SK-N-DZ (cell line): ENCODE data around the gene STK16. TPM values are rescaled to one million over a fixed set of nuclear protein-coding genes. Genes with fewer than 3 reads are reported as not detected.
"Not testable (repeated sequence)": the region's sequence is repeated elsewhere in the genome, so short reads cannot be mapped to it uniquely, and the experiment has no call there.

Source experiments
- DNase-seq: peaks from one replicate; pipeline ENCODE4 v3.0.0-alpha.2; 2015; ENCODE audit warnings: low spot score
- polyA plus RNA-seq, 2 experiments: library from polyadenylated mRNA; depleted of rRNA; stranded (reverse); fragments of >200 nt; gene quantifications; 2 replicates each; pipeline ENCODE4 v1.2.3, GENCODE V29; 2014

Gene STK16
- polyA plus RNA-seq (2014; cell fraction: cytosol; rRNA removed) = 33.9 and 39.8 TPM in 2 replicates
- polyA plus RNA-seq (2014; cell fraction: nucleus; rRNA removed) = 29.1 and 45.2 TPM in 2 replicates

GRCh38 chr2:219245148-219245898 is at the start of gene STK16, which contains the start of gene GLB1L:
STK16 (plus strand) TSS chr2:219245479; CDS start chr2:219246000, 521 bp downstream.
GLB1L (minus strand) TSS chr2:219245444; CDS start chr2:219243573, 1,871 bp downstream.
- DNase-seq = peak; percentile 91

DNA sequence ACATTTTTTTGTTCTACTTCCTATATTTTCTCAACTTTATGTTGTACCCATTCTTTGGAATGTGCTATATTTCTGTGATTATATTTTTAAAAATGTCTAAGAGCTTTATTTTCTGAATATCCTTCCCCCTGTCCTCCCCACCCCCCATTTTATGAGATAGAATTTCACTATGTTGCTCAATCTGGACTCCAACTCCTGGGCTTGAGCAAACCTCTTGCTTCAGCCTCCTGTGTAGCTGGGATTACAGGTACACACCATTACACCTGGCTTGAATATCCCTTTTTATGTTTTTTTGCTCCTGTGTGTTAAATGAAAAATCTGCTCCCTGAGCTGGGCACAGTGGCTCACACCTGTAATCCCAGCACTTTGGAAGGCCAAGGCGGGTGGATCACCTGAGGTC is 47.9 kb upstream of the STK16 start:
- DNase-seq = no peak

DNA sequence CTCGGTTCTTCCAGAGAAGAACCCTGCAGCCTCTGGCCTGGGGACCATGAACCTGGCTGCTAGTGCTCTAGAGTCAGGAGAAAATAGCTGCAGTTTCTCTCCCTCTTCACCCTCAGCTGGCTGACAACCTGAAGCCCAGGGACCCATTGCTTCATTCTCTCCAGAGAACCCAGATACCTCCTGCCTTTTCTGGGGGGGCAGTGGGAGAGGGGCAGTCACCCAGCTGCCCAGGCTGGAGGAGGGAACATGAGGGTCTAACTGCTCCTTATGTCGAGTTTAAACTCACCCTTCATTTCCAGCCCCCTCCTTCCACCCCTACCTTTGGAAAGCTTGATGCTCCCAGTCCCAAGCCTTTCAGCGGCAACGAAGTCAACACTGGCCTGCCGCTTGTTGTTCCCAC is 46.3 kb upstream of the STK16 start:
- DNase-seq = no peak

- DNase-seq = no peak
These were observed 45.6 kb upstream of the STK16 start for GRCh38 chr2:219199470-219200211.

GRCh38 chr2:219200502-219201326 is 44.6 kb upstream of the STK16 start:
- DNase-seq = not testable (repeated sequence)

GRCh38 chr2:219201331-219201730 is 43.9 kb upstream of the STK16 start:
- not testable (repeated sequence) for DNase-seq

- DNase-seq = no peak
These were observed 40.7 kb upstream of the STK16 start for GRCh38 chr2:219204425-219205164.

DNA sequence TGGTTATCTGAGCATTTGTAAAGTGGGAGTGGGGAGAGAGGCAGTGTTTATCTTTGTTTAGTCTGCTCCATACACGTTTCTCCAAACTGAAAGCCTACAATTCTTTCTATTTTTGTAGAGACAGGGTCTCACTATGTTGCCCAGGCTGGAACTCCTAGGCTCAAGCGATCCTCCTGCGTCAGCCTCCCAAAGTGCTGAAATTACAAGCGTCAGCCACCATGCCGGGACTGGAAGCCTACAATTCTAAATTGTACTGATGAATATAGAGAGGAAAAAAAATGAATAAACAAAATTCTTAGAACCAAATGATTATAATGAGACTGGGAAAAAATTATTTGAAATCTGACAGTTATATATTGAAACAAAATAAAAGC is 40.1 kb upstream of the STK16 start:
- no peak for DNase-seq

GRCh38 chr2:219205981-219206327 is 39.3 kb upstream of the STK16 start:
- no peak for DNase-seq

- peak; percentile 93 for DNase-seq
These were observed 38.7 kb upstream of the STK16 start, which contains the start of gene ZFAND2B for GRCh38 chr2:219206328-219207133. ZFAND2B (plus strand) TSS chr2:219206782; CDS start chr2:219206988, 206 bp downstream.

DNA sequence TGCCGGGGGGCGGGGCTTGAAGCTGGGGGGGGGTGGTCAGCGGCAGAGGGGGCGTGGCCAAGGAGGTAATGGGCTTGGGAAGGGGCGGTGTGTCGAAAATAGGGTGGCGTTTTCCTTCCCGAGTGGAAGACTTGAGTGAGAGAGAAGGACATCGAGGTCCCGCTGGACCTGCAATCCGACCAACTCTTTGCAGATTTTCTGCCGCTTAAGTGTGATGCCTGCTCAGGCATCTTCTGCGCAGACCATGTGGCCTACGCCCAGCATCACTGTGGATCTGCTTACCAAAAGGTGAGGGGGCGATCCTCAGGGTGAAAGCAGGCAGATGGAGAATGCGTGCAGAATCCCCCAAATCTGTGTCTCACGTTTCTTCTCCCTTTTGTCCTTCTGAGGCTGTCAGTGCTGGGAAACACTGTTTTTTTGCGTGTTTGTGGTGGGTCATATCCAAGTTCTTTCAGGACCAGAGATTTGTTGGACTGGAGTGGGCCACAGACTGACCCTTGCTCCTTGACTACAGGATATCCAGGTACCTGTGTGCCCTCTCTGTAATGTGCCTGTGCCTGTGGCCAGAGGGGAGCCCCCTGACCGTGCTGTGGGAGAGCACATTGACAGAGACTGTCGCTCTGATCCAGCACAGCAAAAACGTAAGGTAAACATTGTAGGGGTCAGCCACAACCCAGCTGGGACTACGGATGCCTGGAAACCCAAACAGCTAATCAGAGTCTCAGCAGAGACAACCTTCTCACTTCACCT is 38.0 kb upstream of the STK16 start:
- DNase-seq = no peak

DNA sequence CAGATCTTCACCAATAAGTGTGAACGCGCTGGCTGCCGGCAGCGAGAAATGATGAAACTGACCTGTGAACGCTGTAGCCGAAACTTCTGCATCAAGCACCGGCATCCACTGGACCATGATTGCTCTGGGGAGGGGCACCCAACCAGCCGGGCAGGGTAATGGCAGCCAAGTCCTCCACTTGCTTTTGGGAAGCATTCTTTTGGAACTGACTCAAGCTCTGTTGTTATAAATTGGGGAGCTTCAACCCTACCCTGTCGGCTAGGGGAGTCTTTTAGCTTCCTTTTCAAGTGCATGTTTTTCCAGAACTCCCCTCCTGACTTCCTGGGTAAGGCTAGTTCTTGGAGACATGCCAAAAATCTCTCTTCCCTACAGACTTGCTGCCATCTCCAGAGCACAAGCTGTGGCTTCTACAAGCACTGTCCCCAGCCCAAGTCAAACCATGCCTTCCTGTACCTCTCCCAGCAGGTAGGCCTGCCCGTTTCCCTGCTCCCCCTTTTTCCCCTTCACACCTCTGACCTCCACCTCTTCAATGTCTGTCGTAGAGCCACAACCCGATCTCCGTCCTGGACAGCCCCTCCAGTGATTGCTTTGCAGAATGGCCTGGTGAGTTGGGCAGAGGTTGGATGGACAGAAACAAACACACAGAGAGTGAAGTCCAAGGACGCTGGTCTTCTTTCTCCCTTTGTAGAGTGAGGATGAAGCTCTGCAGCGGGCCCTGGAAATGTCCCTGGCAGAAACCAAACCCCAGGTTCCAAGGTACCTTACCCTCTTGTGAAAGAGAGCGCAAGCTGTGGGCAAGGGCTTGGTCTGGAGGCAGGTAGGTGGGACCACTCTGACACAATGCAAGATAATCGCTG is 37.2 kb upstream of the STK16 start:
- DNase-seq = no peak

GRCh38 chr2:219209236-219210195 is 35.8 kb upstream of the STK16 start:
- no peak for DNase-seq

GRCh38 chr2:219210196-219210885 is 34.9 kb upstream of the STK16 start:
- no peak for DNase-seq

- no peak for DNase-seq
These were observed 34.4 kb upstream of the STK16 start for GRCh38 chr2:219210886-219211362.

- no peak for DNase-seq
These were observed 32.3 kb upstream of the STK16 start for GRCh38 chr2:219213026-219213415.
